ENCODE measurements around the gene DERA.
"Not testable (repeated sequence)": the region's sequence is repeated elsewhere in the genome, so short reads cannot be mapped to it uniquely, and the experiment has no call there.

DERA gene

DNA sequence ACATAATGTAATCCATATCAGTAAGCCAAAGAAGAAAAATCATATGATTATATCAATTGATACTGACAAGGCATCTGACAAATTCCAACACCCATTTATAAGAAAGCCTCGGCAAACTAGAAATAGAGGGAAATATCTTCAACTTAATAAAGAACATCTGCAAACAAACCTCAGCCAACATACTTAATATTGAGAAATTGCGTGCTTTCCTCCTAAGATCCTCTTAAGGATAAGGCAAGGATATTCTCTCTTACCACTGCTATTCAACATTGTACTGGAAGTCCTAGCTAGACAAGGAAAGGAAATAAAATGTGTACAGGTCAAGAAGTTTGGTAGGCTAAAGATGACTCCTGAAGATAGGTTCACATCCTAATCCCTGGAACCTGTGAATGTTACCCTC, 115.9 kb downstream of the DERA start:
- TF ChIP-seq ZNF274 (IDR thresholded peaks at IDR 0.05; ENCODE audit: low read depth, low read length) = no peak
- no peak overlapping the region for H3K4me3 ChIP-seq (ENCODE audit: low read length)

DNA sequence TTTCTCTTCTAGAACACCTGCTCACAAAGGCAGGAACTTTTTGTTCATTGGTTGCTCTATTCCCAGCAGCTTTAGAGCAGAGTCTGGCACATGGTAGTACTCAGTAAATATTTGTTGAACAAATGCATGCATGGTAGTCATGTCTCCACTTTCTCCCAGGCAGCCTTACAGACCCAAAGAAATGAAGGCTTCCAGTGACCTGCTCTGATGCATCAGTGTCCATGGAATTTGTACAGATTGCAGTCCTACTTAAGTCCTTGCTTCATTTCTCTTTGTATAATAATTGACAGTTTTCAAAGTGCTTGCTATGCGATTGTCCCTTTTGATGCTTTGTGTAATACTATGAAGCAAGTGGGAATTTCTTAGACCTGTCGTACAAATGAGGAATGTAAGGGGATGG, 119.6 kb downstream of the DERA start:
- no peak overlapping the region for H3K4me3 ChIP-seq (ENCODE audit: low read length)
- TF ChIP-seq ZNF274 (IDR thresholded peaks at IDR 0.05; ENCODE audit: low read depth, low read length) = no peak

DNA sequence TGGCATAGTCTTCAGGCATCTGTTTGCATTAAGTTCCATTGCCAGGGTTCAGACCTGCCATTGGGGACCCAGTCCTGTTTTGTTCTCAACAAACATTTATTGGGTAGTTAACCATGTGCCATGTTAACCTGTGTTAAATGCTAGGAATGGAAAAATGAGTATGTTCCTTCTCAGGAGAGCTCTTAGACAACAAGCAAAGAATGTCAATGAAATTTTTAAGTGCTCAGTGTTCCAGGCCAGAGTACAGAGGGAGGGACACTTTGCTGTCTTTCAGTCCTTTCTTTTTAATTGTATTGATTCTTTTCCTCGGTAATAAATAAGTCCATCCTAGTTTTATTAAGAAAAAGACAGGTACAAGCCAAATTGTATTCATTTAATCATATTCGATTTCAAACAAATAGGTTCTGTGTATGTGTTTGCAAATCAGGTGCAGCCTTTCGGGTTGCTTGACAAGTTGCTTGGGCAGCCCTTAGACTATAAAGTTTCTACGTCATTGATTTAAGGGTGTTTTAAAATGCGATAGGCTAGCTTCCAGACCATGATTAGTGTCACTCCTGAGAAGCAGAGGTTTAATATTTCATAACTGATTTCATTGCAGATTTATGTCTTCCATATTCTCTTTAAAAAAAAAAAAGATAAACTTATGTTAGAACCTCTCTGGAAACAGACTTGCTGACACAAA, 123.1 kb downstream of the DERA start:
- no peak overlapping the region for H3K4me3 ChIP-seq (ENCODE audit: low read length)
- no peak for TF ChIP-seq ZNF274 (IDR thresholded peaks at IDR 0.05; ENCODE audit: low read depth, low read length)

DNA sequence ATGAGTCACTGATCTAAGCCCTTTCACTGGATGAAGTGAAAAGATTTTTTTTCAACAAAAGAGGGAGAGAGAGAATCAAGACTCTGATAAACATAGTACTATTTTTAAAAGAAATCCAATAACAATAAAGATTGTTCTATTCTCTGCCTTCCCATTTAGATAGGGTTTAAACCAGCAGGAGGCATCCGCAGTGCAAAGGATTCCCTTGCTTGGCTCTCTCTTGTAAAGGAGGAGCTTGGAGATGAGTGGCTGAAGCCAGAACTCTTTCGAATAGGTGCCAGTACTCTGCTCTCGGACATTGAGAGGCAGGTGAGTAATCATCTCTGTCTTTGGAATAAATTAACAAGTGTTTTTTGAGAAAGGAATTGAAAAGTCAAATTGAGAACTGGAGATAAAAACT, 124.9 kb downstream of the DERA start:
- no peak for TF ChIP-seq ZNF274 (IDR thresholded peaks at IDR 0.05; ENCODE audit: low read depth, low read length)
- H3K4me3 ChIP-seq (ENCODE audit: low read length) = no peak overlapping the region

DNA sequence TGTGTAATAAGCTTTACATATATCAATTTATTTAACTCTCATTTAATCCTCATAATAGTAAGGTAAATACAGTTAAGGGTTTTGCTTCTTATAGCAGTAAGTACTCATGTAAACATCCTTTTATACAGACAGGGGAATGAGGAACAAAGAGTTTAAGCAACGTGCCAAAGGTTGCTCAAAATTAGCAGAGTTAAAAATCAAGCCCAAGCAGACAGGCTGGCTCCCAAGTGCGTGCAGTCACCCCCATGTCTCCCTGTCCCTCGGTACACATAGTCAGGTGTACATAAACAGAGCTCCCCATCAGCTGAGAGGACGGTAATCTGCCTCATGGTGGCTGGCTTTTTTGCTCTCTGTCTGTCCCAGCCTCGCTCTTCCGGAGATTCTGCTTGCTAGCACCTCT, 126.4 kb downstream of the DERA start:
- no peak overlapping the region for H3K4me3 ChIP-seq (ENCODE audit: low read length)
- TF ChIP-seq ZNF274 (IDR thresholded peaks at IDR 0.05; ENCODE audit: low read depth, low read length) = no peak

DNA sequence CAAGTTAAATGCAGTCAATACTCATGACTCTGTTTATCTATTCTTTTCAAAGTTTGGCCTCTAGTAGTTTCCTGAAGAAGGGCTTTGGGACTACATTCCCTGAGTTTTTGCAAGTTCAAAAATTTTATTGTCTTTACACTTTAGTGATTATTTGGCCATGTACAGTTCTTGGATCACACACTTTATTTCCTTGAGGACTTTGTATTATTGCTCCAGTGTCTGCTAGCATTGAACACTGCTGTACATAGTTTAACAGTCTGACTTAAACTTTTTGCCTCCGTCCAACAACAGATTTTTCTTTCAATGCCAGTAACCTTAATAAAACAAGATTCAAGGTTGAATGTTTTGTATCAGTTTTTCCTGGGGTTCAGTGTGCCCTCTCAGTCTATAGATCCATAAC, 132.3 kb downstream of the DERA start:
- TF ChIP-seq ZNF274 (IDR thresholded peaks at IDR 0.05; ENCODE audit: low read depth, low read length) = no peak

DNA sequence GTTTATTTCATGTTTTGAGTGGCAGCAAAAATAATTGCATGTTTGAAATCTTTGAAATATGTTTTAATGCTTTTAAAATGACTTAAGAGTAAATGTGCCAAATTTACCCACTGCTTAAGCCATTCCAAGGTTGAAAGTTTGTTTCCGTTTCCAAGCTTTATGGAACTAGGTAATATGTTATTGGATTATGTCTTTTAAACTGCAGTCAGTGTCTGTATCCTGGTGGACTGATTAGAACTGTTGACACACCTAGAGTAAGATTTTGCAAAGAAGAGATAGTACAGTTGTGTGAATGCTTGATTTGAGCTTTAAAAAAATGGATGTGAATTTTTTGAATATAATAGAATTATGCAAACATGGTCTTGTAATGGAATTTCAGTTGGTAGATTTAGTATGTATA, 135.1 kb downstream of the DERA start:
- no peak for TF ChIP-seq ZNF274 (IDR thresholded peaks at IDR 0.05; ENCODE audit: low read depth, low read length)
- no peak overlapping the region for H3K4me3 ChIP-seq (ENCODE audit: low read length)

More for the DNA sequence above, 132.3 kb downstream of the DERA start:
- H3K4me3 ChIP-seq (ENCODE audit: low read length) = no peak overlapping the region

DNA sequence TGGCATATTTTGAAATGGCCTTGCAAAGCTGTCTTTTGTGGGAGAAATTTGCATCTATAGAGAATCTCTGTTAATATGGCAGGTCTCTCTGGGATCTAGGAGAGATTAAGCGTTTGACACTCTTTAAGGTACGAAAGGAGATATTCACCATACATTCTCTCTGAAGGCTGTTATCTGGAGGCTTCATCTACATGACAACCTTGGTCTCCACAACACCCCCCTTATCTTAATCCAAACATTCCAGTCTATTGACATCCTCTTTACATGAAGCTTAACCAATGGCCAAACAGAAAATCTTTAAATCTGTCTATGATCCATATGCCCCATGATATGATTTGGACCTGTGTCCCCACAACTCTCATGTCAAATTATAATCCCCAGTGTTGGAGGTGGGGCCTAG, 137.4 kb downstream of the DERA start:
- no peak for TF ChIP-seq ZNF274 (IDR thresholded peaks at IDR 0.05; ENCODE audit: low read depth, low read length)
- H3K4me3 ChIP-seq (ENCODE audit: low read length) = no peak overlapping the region

DNA sequence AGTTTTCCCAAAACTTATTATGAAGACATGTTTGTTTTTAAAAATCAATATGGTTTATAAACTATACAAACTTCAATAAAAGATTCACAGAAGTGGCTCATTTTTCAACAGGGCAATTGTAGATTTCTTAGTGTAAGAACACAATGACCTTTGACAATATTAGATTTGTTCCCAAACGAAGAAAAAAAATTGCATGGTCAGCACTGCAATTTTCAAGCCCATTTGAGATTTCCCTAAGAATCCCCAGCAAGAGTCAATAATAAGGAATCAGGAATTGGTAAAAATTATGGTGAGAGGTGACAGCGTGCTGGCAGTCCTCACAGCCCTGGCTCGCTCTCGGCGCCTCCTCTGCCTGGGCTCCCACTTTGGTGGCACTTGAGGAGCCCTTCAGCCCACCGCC, 145.8 kb downstream of the DERA start:
- no peak overlapping the region for H3K4me3 ChIP-seq (ENCODE audit: low read length)
- TF ChIP-seq ZNF274 (IDR thresholded peaks at IDR 0.05; ENCODE audit: low read depth, low read length) = no peak

DNA sequence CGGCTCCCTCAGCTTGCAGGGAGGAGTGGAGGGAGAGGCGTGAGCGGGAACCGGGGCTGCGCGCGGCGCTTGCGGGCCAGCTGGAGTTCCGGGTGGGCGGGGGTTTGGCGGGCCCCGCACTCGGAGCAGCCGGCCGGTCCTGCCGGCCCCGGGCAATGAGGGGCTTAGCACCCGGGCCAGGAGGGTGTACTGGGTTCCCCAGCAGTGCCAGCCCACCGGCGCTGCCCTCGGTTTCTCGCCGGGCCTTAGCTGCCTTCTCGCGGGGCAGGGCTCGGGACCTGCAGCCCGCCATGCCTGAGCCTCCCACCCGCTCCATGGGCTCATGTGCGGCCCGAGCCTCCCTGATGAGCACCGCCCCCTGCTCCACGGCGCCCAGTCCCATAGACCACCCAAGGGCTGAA, 146.2 kb downstream of the DERA start:
- not testable (repeated sequence) for H3K4me3 ChIP-seq (ENCODE audit: low read length)

DNA sequence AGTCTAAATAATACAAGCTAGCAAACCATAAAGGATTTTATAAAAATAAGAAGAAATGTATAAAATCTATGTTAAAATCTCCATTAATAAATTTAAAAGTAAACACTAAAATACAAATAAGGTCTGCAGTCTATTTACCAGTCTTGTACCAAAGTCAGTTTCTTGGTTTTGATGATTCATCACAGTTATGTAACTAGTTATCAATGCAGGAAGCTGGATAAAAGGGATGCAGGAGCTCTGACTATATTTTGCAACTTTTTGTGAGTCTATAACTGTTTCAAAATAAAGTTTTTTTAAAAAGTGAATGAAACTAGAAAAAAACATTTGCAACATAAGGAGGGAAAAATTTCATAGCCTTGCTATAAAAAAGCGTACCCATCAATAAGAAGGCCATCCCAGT, 151.5 kb downstream of the DERA start:
- TF ChIP-seq ZNF274 (IDR thresholded peaks at IDR 0.05; ENCODE audit: low read depth, low read length) = no peak
- H3K4me3 ChIP-seq (ENCODE audit: low read length) = no peak overlapping the region

DNA sequence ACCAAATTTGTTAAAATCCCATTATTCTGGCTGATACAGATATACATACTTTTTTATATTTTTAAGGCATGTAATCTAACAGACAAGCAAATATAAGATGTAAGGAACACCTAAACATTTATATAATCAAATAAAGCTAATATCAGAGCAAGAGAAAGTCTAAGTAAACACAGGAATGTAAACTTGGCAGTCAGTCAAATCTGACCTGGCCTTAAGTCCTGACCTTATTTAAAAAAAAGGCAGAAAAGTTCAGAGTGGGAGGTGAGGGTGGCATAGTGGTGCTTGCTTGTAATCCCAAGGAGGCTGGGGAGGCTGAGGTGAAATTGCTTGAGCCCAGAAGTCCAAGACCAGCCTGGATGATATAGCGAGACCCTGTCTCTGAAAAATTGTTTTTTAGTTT, 152.6 kb downstream of the DERA start:
- H3K4me3 ChIP-seq (ENCODE audit: low read length) = no peak overlapping the region
- TF ChIP-seq ZNF274 (IDR thresholded peaks at IDR 0.05; ENCODE audit: low read depth, low read length) = no peak

DNA sequence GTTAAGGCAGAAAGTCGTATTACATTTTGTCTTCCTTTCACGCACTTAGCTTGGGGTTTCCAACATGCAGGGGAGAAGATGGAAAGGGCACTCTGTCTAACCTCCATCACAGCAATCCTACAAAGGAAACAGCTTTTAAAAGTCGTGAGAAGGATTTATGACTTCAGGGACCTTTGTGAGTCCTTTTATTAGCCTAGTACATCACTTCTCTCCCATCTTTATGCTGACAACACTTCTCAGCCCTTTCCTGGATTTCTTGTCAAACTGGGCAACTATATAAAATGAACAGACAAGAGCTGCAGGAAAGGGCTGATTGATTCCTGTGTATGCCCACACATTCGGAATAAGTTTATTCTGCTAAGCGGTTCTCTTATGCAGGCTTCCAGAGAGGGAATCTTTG, 159.0 kb downstream of the DERA start:
- H3K4me3 ChIP-seq (ENCODE audit: low read length) = no peak overlapping the region
- TF ChIP-seq ZNF274 (IDR thresholded peaks at IDR 0.05; ENCODE audit: low read depth, low read length) = no peak

DNA sequence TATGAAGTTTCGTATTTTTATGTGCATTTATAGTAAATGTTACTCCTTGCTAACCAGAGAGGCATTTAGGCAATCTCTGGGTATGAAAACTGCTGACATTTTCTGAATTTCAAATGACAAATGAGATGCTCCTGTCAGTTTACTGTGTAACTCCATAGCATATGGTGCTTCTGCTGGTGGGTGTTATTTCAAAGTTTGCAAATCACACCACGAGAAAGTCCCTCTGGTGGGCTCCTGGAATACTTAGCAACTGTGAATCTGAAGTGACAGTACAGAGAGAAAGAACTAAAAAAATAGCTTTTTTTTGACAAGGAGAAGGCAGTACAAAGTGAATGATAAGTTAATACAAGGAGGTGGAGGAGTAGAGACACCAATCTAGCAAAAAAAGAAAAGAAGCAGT, 161.5 kb downstream of the DERA start:
- H3K4me3 ChIP-seq (ENCODE audit: low read length) = no peak overlapping the region
- no peak for TF ChIP-seq ZNF274 (IDR thresholded peaks at IDR 0.05; ENCODE audit: low read depth, low read length)

DNA sequence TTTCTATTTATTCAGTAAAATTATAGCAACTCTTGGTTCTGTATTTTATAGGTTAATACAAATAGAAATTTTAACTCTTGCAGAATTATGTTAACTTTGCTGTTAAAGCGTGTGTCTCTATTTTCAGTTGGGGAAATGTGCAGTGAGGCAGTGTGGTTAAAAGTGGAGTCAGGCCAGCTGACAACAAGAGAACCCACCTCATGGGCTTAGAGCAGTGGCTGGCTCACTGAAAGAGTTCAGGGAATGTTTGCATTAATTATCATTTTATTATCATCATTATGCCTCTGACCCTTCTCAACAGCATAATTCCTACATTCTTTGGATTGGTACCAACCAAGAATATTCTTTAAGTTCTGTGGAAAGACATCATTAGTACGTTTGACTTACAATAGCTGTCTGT, 163.8 kb downstream of the DERA start:
- no peak overlapping the region for H3K4me3 ChIP-seq (ENCODE audit: low read length)
- TF ChIP-seq ZNF274 (IDR thresholded peaks at IDR 0.05; ENCODE audit: low read depth, low read length) = no peak

DNA sequence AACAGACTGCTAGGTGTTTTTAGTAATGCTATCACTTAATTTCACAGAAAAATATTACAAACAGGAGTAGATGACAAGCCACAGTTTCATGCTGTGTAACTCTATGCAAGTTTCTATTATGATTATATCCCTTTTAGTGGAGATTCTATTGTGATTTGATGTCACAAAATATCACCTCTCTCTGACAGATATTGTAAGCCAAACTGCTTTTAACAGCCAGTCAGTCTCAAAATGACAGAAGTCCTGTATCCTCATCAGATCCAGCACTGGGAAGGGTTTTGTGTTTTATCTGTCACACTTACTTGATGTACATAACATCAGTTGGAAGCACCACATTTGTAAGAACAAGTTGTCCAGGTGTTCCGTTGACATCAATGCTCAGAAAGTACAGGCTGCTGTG, 164.8 kb downstream of the DERA start:
- no peak for TF ChIP-seq ZNF274 (IDR thresholded peaks at IDR 0.05; ENCODE audit: low read depth, low read length)
- no peak overlapping the region for H3K4me3 ChIP-seq (ENCODE audit: low read length)
